Uterus (tissue), 4 donors: Measurements from ENCODE around the gene ZNF302. TPM values are rescaled to one million over a fixed set of nuclear protein-coding genes. Genes with fewer than 3 reads are reported as not detected.

Source experiments
- DNase-seq, 2 donors: peaks; one replicate each; pipeline ENCODE4 v3.0.0-alpha.2; 2019 to 2020
- H3K27ac ChIP-seq, 2 donors: fragments of 200-600 bp; sonication (generic); 1 replicate in 1 of 2; 2 replicates in 1 of 2; pipeline ENCODE4 v1.5.1; 2016 to 2018
- H3K27me3 ChIP-seq, 2 donors: fragments of 200-600 bp; sonication (generic); one replicate each; pipeline ENCODE4 v1.5.1; 2018 to 2019; ENCODE audit warnings: control low read depth in 1 of 2
- H3K36me3 ChIP-seq, 2 donors: fragments of 200-600 bp; sonication (generic); one replicate each; pipeline ENCODE4 v1.5.1; 2019; ENCODE audit warnings: control low read depth in 1 of 2
- H3K4me1 ChIP-seq, 2 donors: fragments of 200-600 bp; sonication (generic); one replicate each; pipeline ENCODE4 v1.5.1; 2018 to 2019; ENCODE audit warnings: control low read depth in 1 of 2
- H3K4me3 ChIP-seq, 2 donors: fragments of 200-600 bp; sonication (generic); 1 replicate in 1 of 2; 2 replicates in 1 of 2; pipeline ENCODE4 v1.5.1; 2018 to 2019; ENCODE audit warnings: mild to moderate bottlenecking in 1 of 2
- H3K9me3 ChIP-seq, 2 donors: fragments of 200-600 bp; sonication (generic); one replicate each; pipeline ENCODE4 v1.5.1; 2019; ENCODE audit warnings: control low read depth in 1 of 2
- CTCF ChIP-seq, 4 experiments: fragments of 200-600 bp in 2 of 4; fragments of 450-650 bp in 2 of 4; sonication (generic) in 2 of 4; IDR thresholded peaks; one replicate each; pipeline ENCODE4 v1.5.1; 2016 to 2019; ENCODE audit warnings: antibody characterized with exemption in 4 of 4, mild to moderate bottlenecking in 2 of 4, moderate library complexity in 1 of 4
- POLR2A ChIP-seq, 2 donors: fragments of 450-650 bp; IDR thresholded peaks; one replicate each; pipeline ENCODE4 v1.6.1; 2016; ENCODE audit warnings: antibody characterized with exemption in 2 of 2, mild to moderate bottlenecking in 1 of 2, moderate library complexity in 1 of 2
- intact Hi-C: fragments of 100-400 bp; cut with DNase I; formaldehyde crosslinking; loops from one replicate; pipeline ENCODE4 v1.15.1; 2023; ENCODE audit warnings: low total_unique reads
- total RNA-seq, 4 donors: library from RNA; depleted of rRNA in 3 of 4; stranded (reverse); fragments of >200 nt in 3 of 4; gene quantifications; one replicate each; pipeline versions ENCODE4 v1.1.0 to v1.2.4, GENCODE V29; 2014 to 2023
- donor health status: DM: yes; HTN: yes; CAD: no.

ZNF302 gene
- total RNA-seq, 4 donors from 2014 or later: 23.5 to 80.3 (median 39.7) TPM

- intact Hi-C loops: no loop called here
- no peaks in the 10 kb centered on the region for H3K36me3 ChIP-seq
- TF ChIP-seq POLR2A (IDR thresholded peaks at IDR 0.05) (no peak), CTCF (IDR thresholded peaks at IDR 0.05) (no peak)
- peaks cover 0 to 28% of the 10 kb centered on the region in 2 donors for H3K9me3 ChIP-seq
- no peaks in the 10 kb centered on the region for H3K4me1 ChIP-seq
- no peak overlapping the region for H3K4me3 ChIP-seq
- no peaks in the 10 kb centered on the region for H3K27me3 ChIP-seq
- no peak for DNase-seq
- no peak overlapping the region for H3K27ac ChIP-seq
Measured at GRCh38 chr19:34688592-34688991, 11.1 kb downstream of the ZNF302 start.

GRCh38 chr19:34690372-34690771, 12.9 kb downstream of the ZNF302 start:
- TF ChIP-seq CTCF (IDR thresholded peaks at IDR 0.05) (no peak), POLR2A (IDR thresholded peaks at IDR 0.05) (no peak)
- intact Hi-C loops: no loop called here

GRCh38 chr19:34692549-34692948, 15.1 kb downstream of the ZNF302 start:
- no peak overlapping the region for H3K27ac ChIP-seq
- intact Hi-C loops: no loop called here
- no peaks in the 10 kb centered on the region for H3K36me3 ChIP-seq
- H3K27me3 ChIP-seq: no peaks in the 10 kb centered on the region
- no peak for DNase-seq
- TF ChIP-seq CTCF (IDR thresholded peaks at IDR 0.05): no peak
- TF ChIP-seq POLR2A (IDR thresholded peaks at IDR 0.05): no peak
- no peaks in the 10 kb centered on the region for H3K4me1 ChIP-seq
- no peak overlapping the region for H3K4me3 ChIP-seq
- no peaks in the 10 kb centered on the region for H3K9me3 ChIP-seq

More at GRCh38 chr19:34690372-34690771, 12.9 kb downstream of the ZNF302 start:
- no peak for DNase-seq
- H3K9me3 ChIP-seq: peaks cover 0 to 14% of the 10 kb centered on the region in 2 donors
- H3K27me3 ChIP-seq: no peaks in the 10 kb centered on the region
- H3K27ac ChIP-seq: no peak overlapping the region
- H3K36me3 ChIP-seq: no peaks in the 10 kb centered on the region
- H3K4me3 ChIP-seq: no peak overlapping the region
- H3K4me1 ChIP-seq: no peaks in the 10 kb centered on the region

- DNase-seq: no peak
- intact Hi-C loops: no loop called here
Measured at GRCh38 chr19:34707661-34708060, 30.2 kb downstream of the ZNF302 start.

GRCh38 chr19:34711890-34712289, 34.4 kb downstream of the ZNF302 start:
- Histone ChIP-seq H3K4me1 (no peaks in the 10 kb centered on the region), H3K36me3 (no peaks in the 10 kb centered on the region), H3K4me3 (no peak overlapping the region), H3K27ac (no peak overlapping the region), H3K9me3 (no peaks in the 10 kb centered on the region), H3K27me3 (no peaks in the 10 kb centered on the region)
- TF ChIP-seq POLR2A (IDR thresholded peaks at IDR 0.05) (no peak), CTCF (IDR thresholded peaks at IDR 0.05) (no peak)
- intact Hi-C loops: loop anchor here (5.0 kb wide), 1 partner anchor 75 kb away; no protein-coding TSS in a partner anchor
- no peak for DNase-seq

More at GRCh38 chr19:34707661-34708060, 30.2 kb downstream of the ZNF302 start:
- Histone ChIP-seq H3K9me3 (no peaks in the 10 kb centered on the region), H3K4me1 (no peaks in the 10 kb centered on the region), H3K27ac (no peak overlapping the region), H3K4me3 (no peak overlapping the region), H3K36me3 (no peaks in the 10 kb centered on the region), H3K27me3 (no peaks in the 10 kb centered on the region)
- TF ChIP-seq CTCF (IDR thresholded peaks at IDR 0.05) (no peak), POLR2A (IDR thresholded peaks at IDR 0.05) (no peak)
